ENCODE results near the gene WEE2. TPM values are rescaled to one million over a fixed set of nuclear protein-coding genes. Genes with fewer than 3 reads are reported as not detected.

Gene WEE2
- total and polyA plus RNA-seq, 12 donors, result 0.12 TPM; not detected in 11

- H3K4me1 ChIP-seq, result peaks cover 0 to 56% (median 38%) of the 10 kb centered on the region in 9 donors
- ATAC-seq (peak in 7 of 8 donors; percentile 10 to 43 (median 16)), DNase-seq (peak in 1 of 2 donors; percentile 14)
- peak overlapping the region; percentile 70 to 92 (median 84) for H3K4me3 ChIP-seq
- no peaks in the 10 kb centered on the region for H3K27me3 ChIP-seq
- peak overlapping the region in 9 of 10 donors; percentile 79 to 91 (median 87) for H3K27ac ChIP-seq
- TF ChIP-seq CTCF (IDR thresholded peaks at IDR 0.05), result no peak
- no peaks in the 10 kb centered on the region for H3K9me3 ChIP-seq
- WGBS, 2 donors, result 15 to 20% methylated on average over 20 of the region's 20 CpGs
- intact Hi-C loops (cut with DNase I), result loop anchor here in 2 of 10 donors (5.0 kb wide), 2 partner anchors 36 to 49 kb away; partner anchors contain the start of gene SSBP1 (in 2 of the 2)
- no peaks in the 10 kb centered on the region for H3K36me3 ChIP-seq
Measured at GRCh38 chr7:141700848-141701371, 7.2 kb upstream of the WEE2 start.

GRCh38 chr7:141701489-141702046 is 6.6 kb upstream of the WEE2 start:
- 0 to 1% methylated on average over 15 to 59 of the region's 59 CpGs for WGBS, 2 donors
- no peak for TF ChIP-seq CTCF (IDR thresholded peaks at IDR 0.05)
- Histone ChIP-seq H3K4me1 (peaks cover 0 to 49% (median 32%) of the 10 kb centered on the region in 9 donors), H3K4me3 (peak overlapping the region; percentile 70 to 92 (median 84)), H3K9me3 (no peaks in the 10 kb centered on the region), H3K27ac (peak overlapping the region; percentile 71 to 91 (median 86)), H3K36me3 (no peaks in the 10 kb centered on the region), H3K27me3 (no peaks in the 10 kb centered on the region)
- DNase-seq (peak; percentile 45 to 46), ATAC-seq (peak; percentile 53 to 84 (median 71))
- intact Hi-C loops (cut with DNase I), result loop anchor here in 2 of 10 donors (5.0 kb wide), 2 partner anchors 36 to 49 kb away; partner anchors contain the start of gene SSBP1 (in 2 of the 2)

GRCh38 chr7:141702047-141702567 is 6.0 kb upstream of the WEE2 start, which contains the start of gene DENND11:
TSS of gene DENND11 (minus strand) at chr7:141702166. CDS start at chr7:141702153, 13 bp downstream.
- Histone ChIP-seq H3K27ac (peak within 1 kb of the TSS; percentile 71 to 91 (median 86)), H3K9me3 (no peaks in the 10 kb centered on the region), H3K4me1 (peaks cover 0 to 44% (median 26%) of the 10 kb centered on the region in 9 donors), H3K36me3 (no peaks in the 10 kb centered on the region), H3K27me3 (no peaks in the 10 kb centered on the region), H3K4me3 (peak within 1 kb of the TSS; percentile 73 to 92 (median 84))
- ATAC-seq, result peak; percentile 52 to 85 (median 69)
- 1% methylated on average over 38 to 62 of the region's 62 CpGs for WGBS, 2 donors
- intact Hi-C loops (cut with DNase I), result loop anchor here in 2 of 10 donors (5.0 kb wide), 2 partner anchors 35 to 50 kb away; partner anchors contain the start of gene SSBP1 (in 2 of the 2)
- no peak for TF ChIP-seq CTCF (IDR thresholded peaks at IDR 0.05)
- DNase-seq, result peak; percentile 26 to 62

GRCh38 chr7:141702892-141703291 is 5.3 kb upstream of the WEE2 start:
- intact Hi-C loops (cut with DNase I), result loop anchor here in 2 of 10 donors (5.0 kb wide), 2 partner anchors 34 to 51 kb away; partner anchors contain the start of gene SSBP1 (in 2 of the 2)
- Histone ChIP-seq H3K4me1 (peaks cover 0 to 39% (median 21%) of the 10 kb centered on the region in 9 donors), H3K27ac (peak overlapping the region in 3 of 10 donors; percentile 68 to 84 (median 81)), H3K4me3 (peak overlapping the region in 4 of 10 donors; percentile 73 to 90 (median 85)), H3K27me3 (no peaks in the 10 kb centered on the region), H3K9me3 (no peaks in the 10 kb centered on the region), H3K36me3 (no peaks in the 10 kb centered on the region)
- 45 to 48% methylated on average over 4 of the region's 4 CpGs for WGBS, 2 donors
- no peak for TF ChIP-seq CTCF (IDR thresholded peaks at IDR 0.05)
- no peak for ATAC-seq
- no peak for DNase-seq

Data from heart right ventricle (tissue), 16 donors.